ENCODE measurements around the gene CLCN1. TPM values are rescaled to one million over a fixed set of nuclear protein-coding genes. Genes with fewer than 3 reads are reported as not detected.

CLCN1 gene
- total RNA-seq, 2 experiments from 2014 or later: not detected

DNA sequence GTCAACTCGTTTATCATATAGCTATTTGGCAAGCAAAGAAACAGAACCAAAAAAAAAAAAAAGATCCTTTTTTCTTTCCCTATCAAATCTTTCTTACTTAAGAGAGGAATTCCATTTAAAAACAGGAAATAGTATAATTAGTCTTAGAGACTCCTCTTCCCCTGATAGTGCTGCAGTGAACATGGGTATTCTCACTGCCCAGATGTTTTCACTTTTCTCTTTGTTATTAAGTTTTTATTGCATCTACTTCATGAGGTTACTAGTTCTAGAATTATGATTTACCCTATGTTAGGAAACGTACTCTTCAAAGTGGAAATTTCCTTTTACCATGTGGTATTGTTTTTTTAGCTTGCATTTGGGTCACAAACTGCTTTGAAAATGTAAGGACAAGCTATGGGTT is 19.2 kb upstream of the CLCN1 start:
- Mint-ChIP-seq H3K27me3 (ENCODE audit: low read depth) (no peaks in the 10 kb centered on the region), H3K27ac (no peak overlapping the region), H3K4me3 (no peak overlapping the region), H3K4me1 (ENCODE audit: low read depth) (peaks cover 45% of the 10 kb centered on the region), H3K9me3 (no peaks in the 10 kb centered on the region), H3K36me3 (ENCODE audit: low read depth) (peaks cover 77% of the 10 kb centered on the region)
- DNase-seq: no peak
- intact Hi-C loops (cut with micrococcal nuclease): no loop called here
- CTCF ChIA-PET: interaction anchor here (0.7 to 9.4 kb wide), 7 partner anchors 9 to 82 kb away, joined by 3 to 137 read pairs (median 4); partner anchors contain the start of gene FAM131B

DNA sequence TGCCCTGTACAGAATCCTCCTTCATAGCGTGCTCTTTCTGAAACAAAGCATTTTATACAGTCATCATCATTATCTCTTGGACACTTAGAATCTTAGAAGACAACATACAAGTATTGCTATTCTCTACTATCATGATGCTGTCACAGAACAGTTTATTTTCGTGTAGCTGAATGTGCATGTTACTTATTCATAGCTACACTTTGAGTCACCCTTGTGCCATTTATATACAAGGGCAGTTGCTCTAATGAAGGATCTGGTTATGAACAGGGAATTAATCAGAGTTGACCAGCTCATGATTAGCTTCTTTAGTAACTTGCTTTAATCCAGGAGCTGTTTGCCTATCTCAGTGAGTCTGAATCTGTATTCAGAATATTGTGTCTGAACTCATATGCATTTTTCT is 16.6 kb upstream of the CLCN1 start:
- intact Hi-C loops (cut with micrococcal nuclease): loop anchor here (1.0 kb wide), 1 partner anchor 58 kb away; no protein-coding TSS in a partner anchor
- no peak overlapping the region for H3K27ac Mint-ChIP-seq
- H3K9me3 Mint-ChIP-seq: no peaks in the 10 kb centered on the region
- peaks cover 71% of the 10 kb centered on the region for H3K36me3 Mint-ChIP-seq (ENCODE audit: low read depth)
- CTCF ChIA-PET: interaction anchor here (0.7 to 9.4 kb wide), 28 partner anchors 8 to 148 kb away, joined by 3 to 137 read pairs (median 4); partner anchors contain the start of genes CASP2, EPHA1 and GSTK1
- H3K27me3 Mint-ChIP-seq (ENCODE audit: low read depth): no peaks in the 10 kb centered on the region
- H3K4me3 Mint-ChIP-seq: no peak overlapping the region
- peaks cover 31% of the 10 kb centered on the region for H3K4me1 Mint-ChIP-seq (ENCODE audit: low read depth)
- no peak for DNase-seq

DNA sequence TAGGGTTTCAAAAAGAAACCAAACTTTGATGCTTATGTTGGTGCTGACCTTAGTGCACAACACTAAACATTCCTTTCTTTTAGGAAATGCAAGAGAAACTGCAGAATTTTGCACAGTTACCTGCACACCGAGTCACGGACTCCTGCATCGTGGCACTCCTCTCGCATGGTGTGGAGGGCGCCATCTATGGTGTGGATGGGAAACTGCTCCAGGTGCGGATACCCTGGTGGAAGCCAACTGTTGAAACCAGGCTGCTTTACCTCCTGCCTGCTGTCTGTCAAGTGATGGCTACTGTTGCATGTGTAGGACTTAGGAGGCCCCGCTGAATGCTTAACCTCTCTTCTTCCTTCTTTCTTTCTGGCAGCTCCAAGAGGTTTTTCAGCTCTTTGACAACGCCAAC is 16.1 kb upstream of the CLCN1 start:
- Mint-ChIP-seq H3K4me1 (ENCODE audit: low read depth) (peaks cover 31% of the 10 kb centered on the region), H3K27ac (peak overlapping the region; percentile 15), H3K36me3 (ENCODE audit: low read depth) (peaks cover 71% of the 10 kb centered on the region), H3K27me3 (ENCODE audit: low read depth) (no peaks in the 10 kb centered on the region), H3K4me3 (no peak overlapping the region), H3K9me3 (no peaks in the 10 kb centered on the region)
- DNase-seq: peak; percentile 72
- CTCF ChIA-PET: interaction anchor here (0.7 to 9.4 kb wide), 28 partner anchors 9 to 147 kb away, joined by 3 to 137 read pairs (median 4); partner anchors contain the start of genes CASP2, EPHA1 and GSTK1
- intact Hi-C loops (cut with micrococcal nuclease): loop anchor here (1.0 kb wide), 1 partner anchor 59 kb away; no protein-coding TSS in a partner anchor

DNA sequence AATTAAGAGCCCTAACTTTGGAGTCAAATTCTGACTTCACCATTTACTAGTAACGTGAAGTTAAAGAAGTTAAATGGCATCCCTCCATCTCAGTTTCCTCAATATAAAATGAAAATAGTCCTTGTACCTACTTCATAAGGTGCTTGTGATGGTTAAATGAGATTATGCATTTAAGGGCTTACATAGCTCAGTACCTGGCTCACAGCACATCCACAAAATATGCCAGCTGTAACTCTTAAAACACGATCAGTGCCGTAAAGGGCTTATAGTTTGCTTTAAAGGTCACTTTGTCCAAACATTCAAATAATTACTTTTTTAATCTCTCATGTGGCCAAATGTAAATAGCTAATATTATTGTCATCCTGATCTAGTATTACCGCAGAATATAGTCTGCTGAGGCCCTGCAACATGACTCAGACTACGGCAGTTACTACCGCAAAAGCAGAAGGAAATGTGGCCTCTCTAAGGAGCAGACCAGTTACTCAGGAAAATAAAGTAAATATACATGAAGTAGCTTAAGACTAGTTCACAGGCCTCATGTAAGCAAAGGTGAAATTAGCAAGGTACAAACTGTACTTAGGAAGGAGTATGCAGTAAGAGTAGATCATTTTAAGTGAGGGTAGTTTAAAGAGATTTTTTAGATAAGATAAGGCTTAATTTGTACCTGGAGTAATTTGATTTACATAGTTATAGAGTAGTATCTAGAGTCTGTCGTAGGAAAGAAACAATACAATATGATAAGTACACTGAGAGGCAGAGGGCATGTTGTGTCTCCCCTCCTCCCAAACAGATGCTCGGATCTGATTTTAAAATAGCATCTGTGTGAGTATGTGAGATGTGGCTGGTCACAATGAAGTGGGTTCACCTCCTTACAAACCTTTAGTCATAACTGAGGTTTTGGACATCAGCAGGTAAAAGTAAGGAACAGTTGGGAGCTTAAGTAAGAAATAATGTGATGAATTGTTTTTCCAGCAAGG is 14.7 kb upstream of the CLCN1 start:
- H3K4me1 Mint-ChIP-seq (ENCODE audit: low read depth): peaks cover 29% of the 10 kb centered on the region
- peaks cover 71% of the 10 kb centered on the region for H3K36me3 Mint-ChIP-seq (ENCODE audit: low read depth)
- CTCF ChIA-PET: interaction anchor here (0.6 to 9.4 kb wide), 9 partner anchors 10 to 115 kb away, joined by 3 to 137 read pairs (median 4); partner anchors contain the start of gene GSTK1
- no peak overlapping the region for H3K4me3 Mint-ChIP-seq
- intact Hi-C loops (cut with micrococcal nuclease): no loop called here
- no peak overlapping the region for H3K27ac Mint-ChIP-seq
- DNase-seq: no peak
- no peaks in the 10 kb centered on the region for H3K9me3 Mint-ChIP-seq
- no peaks in the 10 kb centered on the region for H3K27me3 Mint-ChIP-seq (ENCODE audit: low read depth)

DNA sequence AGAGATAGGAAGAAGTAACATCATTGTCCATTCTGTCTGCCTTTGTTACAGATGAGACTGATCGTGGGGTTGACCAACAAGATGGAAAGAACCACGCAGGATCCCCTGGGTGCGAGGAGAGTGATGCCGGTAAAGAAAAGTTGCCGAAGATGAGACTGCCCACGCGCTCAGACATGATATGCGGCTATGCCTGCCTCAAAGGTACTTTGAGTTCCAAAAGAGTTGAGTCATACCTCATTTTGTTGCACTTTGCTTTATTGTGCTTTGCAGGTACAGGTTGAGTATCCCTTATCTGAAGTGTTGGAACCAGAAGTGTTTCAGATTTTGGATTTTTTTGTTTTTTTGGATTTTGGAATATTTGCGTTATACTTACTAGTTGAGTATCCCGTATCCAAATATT is 12.2 kb upstream of the CLCN1 start:
- Mint-ChIP-seq H3K27me3 (ENCODE audit: low read depth) (no peaks in the 10 kb centered on the region), H3K9me3 (no peaks in the 10 kb centered on the region), H3K4me1 (ENCODE audit: low read depth) (peaks cover 39% of the 10 kb centered on the region), H3K27ac (no peak overlapping the region), H3K4me3 (no peak overlapping the region), H3K36me3 (ENCODE audit: low read depth) (peaks cover 78% of the 10 kb centered on the region)
- DNase-seq: no peak
- CTCF ChIA-PET: interaction anchor here (3.8 kb wide), 1 partner anchor 64 kb away, joined by 46 read pairs; no protein-coding TSS in a partner anchor
- intact Hi-C loops (cut with micrococcal nuclease): loop anchor here (1.0 to 2.0 kb wide), 2 partner anchors 14 to 113 kb away; no protein-coding TSS in a partner anchor

DNA sequence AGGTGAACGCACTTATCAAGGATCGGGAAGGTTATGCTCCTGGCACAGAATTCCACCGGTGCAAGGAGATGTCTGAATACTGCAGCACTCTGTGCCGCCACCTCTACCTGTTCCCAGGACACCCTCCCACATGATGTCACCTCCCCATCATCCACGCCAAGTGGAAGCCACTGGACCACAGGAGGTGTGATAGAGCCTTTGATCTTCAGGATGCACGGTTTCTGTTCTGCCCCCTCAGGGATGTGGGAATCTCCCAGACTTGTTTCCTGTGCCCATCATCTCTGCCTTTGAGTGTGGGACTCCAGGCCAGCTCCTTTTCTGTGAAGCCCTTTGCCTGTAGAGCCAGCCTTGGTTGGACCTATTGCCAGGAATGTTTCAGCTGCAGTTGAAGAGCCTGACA is 11.0 kb upstream of the CLCN1 start:
- CTCF ChIA-PET: interaction anchor here (0.6 to 3.8 kb wide), 17 partner anchors 8 to 111 kb away, joined by 3 to 46 read pairs (median 4); no protein-coding TSS in a partner anchor

DNA sequence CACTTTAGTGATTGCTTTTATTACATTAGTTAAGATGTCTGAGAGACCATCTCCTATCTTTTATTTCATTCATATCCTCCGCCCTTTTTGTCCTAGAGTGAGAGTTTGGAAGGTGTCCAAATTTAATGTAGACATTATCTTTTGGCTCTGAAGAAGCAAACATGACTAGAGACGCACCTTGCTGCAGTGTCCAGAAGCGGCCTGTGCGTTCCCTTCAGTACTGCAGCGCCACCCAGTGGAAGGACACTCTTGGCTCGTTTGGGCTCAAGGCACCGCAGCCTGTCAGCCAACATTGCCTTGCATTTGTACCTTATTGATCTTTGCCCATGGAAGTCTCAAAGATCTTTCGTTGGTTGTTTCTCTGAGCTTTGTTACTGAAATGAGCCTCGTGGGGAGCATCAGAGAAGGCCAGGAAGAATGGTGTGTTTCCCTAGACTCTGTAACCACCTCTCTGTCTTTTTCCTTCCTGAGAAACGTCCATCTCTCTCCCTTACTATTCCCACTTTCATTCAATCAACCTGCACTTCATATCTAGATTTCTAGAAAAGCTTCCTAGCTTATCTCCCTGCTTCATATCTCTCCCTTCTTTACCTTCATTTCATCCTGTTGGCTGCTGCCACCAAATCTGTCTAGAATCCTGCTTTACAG is 10.4 kb upstream of the CLCN1 start:
- CTCF ChIA-PET: interaction anchor here (0.6 to 3.8 kb wide), 21 partner anchors 9 to 300 kb away, joined by 3 to 46 read pairs (median 4); partner anchors contain the start of gene GSTK1
- peaks cover 81% of the 10 kb centered on the region for H3K36me3 Mint-ChIP-seq (ENCODE audit: low read depth)
- intact Hi-C loops (cut with micrococcal nuclease): loop anchor here (1.0 to 2.0 kb wide), 2 partner anchors 64 to 111 kb away; no protein-coding TSS in a partner anchor
- peaks cover 41% of the 10 kb centered on the region for H3K4me1 Mint-ChIP-seq (ENCODE audit: low read depth)
- no peaks in the 10 kb centered on the region for H3K9me3 Mint-ChIP-seq
- H3K27ac Mint-ChIP-seq: peak overlapping the region; percentile 71
- H3K4me3 Mint-ChIP-seq: no peak overlapping the region
- peak; percentile 83 for DNase-seq
- no peaks in the 10 kb centered on the region for H3K27me3 Mint-ChIP-seq (ENCODE audit: low read depth)

More for the DNA sequence above, 11.0 kb upstream of the CLCN1 start:
- Mint-ChIP-seq H3K4me1 (ENCODE audit: low read depth) (peaks cover 35% of the 10 kb centered on the region), H3K27me3 (ENCODE audit: low read depth) (no peaks in the 10 kb centered on the region), H3K9me3 (no peaks in the 10 kb centered on the region), H3K36me3 (ENCODE audit: low read depth) (peaks cover 82% of the 10 kb centered on the region), H3K4me3 (no peak overlapping the region), H3K27ac (peak overlapping the region; percentile 71)
- intact Hi-C loops (cut with micrococcal nuclease): loop anchor here (1.0 to 2.0 kb wide), 2 partner anchors 64 to 112 kb away; no protein-coding TSS in a partner anchor
- no peak for DNase-seq

DNA sequence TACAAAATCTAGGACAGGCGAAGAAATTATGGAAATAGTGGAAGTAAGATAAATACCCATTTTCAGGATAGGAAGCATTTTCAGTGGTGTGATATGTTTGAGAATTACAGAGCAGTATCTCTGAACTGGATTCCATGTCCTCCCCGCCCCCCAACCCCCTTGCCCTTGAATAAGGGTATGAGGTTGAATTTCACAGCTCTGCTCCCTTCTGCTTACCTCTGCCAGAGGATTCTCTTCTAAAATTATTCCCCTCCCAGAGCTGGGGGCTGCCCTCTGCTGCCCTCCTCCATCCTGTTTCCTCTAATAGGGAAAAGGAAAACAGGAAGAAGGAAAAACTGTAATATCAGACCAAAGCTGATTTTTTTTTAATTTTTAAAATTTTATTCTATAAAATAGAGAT is 7.3 kb upstream of the CLCN1 start:
- Mint-ChIP-seq H3K27ac (no peak overlapping the region), H3K4me1 (ENCODE audit: low read depth) (peaks cover 43% of the 10 kb centered on the region), H3K27me3 (ENCODE audit: low read depth) (no peaks in the 10 kb centered on the region), H3K4me3 (no peak overlapping the region), H3K36me3 (ENCODE audit: low read depth) (peaks cover 56% of the 10 kb centered on the region), H3K9me3 (no peaks in the 10 kb centered on the region)
- intact Hi-C loops (cut with micrococcal nuclease): no loop called here
- DNase-seq: no peak
- CTCF ChIA-PET: interaction anchor here (0.5 to 2.8 kb wide), 8 partner anchors 9 to 107 kb away, joined by 3 to 28 read pairs (median 4); no protein-coding TSS in a partner anchor

DNA sequence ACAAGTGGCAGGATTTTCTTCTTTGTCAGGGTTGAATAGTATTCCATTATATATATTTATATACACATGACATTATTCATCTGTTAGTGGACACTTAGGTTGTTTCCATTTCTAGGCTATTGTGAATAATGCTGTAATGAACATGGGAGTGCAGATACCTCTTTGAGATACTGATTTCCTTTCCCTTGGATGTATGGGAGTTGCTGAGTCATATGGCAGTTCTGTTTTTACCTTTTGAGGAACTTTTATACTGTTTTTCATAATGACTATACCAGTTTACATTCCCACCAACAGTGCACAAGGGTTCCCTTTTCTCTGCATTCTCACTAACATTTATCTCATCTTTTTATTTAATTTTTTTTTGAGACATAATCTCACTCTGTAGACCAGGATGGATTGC is 1.8 kb upstream of the CLCN1 start:
- H3K36me3 Mint-ChIP-seq (ENCODE audit: low read depth): peaks cover 14% of the 10 kb centered on the region
- H3K4me1 Mint-ChIP-seq (ENCODE audit: low read depth): peaks cover 10% of the 10 kb centered on the region
- no peak overlapping the region for H3K4me3 Mint-ChIP-seq
- H3K27ac Mint-ChIP-seq: no peak overlapping the region
- no peaks in the 10 kb centered on the region for H3K9me3 Mint-ChIP-seq
- DNase-seq: no peak
- H3K27me3 Mint-ChIP-seq (ENCODE audit: low read depth): no peaks in the 10 kb centered on the region
- intact Hi-C loops (cut with micrococcal nuclease): no loop called here
- CTCF ChIA-PET: no interaction called here

DNA sequence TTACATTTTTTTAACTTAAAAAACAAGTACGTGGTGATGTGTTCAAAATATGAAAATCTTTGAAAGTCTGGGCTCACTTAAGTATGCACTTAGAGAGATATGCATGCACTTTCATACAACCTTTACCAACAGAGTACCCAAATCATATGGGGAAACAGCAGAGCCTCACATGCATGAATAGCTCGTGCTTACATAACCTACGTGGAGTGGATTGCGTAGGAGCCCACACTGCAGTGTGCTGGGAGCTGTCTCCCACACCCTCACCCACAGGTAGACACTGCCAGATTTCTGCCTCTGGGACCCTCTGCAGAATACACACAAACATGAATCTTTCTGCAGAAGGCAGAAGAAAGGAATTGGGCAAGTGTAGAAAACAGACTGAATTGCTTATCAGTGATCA is 581 bp downstream of the CLCN1 start:
- no peak overlapping the region for H3K4me3 Mint-ChIP-seq

DNA sequence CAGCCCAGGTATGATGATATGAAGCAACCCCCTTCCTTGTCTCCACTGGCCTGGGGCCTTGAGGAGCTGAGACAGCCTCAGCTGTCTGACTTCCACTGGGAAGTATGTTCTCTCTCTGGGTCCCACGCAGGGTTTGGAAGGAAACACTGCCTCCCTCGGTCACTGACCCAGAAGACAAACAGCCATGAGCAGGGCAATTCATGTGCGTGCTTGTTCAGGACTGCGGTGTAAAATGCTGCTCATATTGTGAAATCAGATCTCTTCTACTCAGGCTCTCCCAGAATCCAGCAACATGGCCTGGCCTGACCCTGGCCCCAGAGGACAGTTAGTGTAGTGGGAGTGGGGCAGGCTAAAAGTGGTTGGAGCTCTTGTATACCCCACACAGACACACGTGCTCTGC is 2.8 kb downstream of the CLCN1 start:
- H3K4me1 Mint-ChIP-seq (ENCODE audit: low read depth): no peaks in the 10 kb centered on the region

More for the DNA sequence above, 581 bp downstream of the CLCN1 start:
- no peak for DNase-seq
- H3K4me1 Mint-ChIP-seq (ENCODE audit: low read depth): no peaks in the 10 kb centered on the region
- H3K36me3 Mint-ChIP-seq (ENCODE audit: low read depth): no peaks in the 10 kb centered on the region
- no peaks in the 10 kb centered on the region for H3K27me3 Mint-ChIP-seq (ENCODE audit: low read depth)
- H3K9me3 Mint-ChIP-seq: no peaks in the 10 kb centered on the region
- no peak overlapping the region for H3K27ac Mint-ChIP-seq
- intact Hi-C loops (cut with micrococcal nuclease): no loop called here
- CTCF ChIA-PET: interaction anchor here (1.0 kb wide), 1 partner anchor 101 kb away, joined by 3 read pairs; no protein-coding TSS in a partner anchor

DNA sequence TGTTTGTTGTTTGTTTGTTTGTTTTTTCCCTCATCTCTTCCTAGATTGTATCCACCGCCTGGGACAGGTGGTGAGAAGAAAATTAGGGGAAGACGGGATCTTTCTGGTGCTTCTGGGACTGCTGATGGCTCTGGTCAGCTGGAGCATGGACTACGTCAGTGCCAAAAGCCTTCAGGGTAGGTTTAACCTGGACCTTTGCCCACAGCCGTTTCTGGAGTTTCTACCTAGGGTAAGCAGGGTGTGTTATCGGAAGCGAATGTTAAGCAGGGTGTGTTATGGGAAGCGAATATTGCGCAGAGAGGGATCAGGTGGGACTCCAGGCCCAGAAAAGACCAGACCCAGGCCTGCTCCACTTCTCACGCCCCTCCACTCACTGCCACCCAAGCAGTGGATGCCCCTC is 4.7 kb downstream of the CLCN1 start:
- CTCF ChIA-PET: no interaction called here
- Mint-ChIP-seq H3K4me3 (no peak overlapping the region), H3K27ac (no peak overlapping the region), H3K27me3 (ENCODE audit: low read depth) (no peaks in the 10 kb centered on the region), H3K9me3 (no peaks in the 10 kb centered on the region), H3K36me3 (ENCODE audit: low read depth) (no peaks in the 10 kb centered on the region), H3K4me1 (ENCODE audit: low read depth) (peaks cover 4% of the 10 kb centered on the region)
- intact Hi-C loops (cut with micrococcal nuclease): no loop called here
- DNase-seq: no peak

More for the DNA sequence above, 2.8 kb downstream of the CLCN1 start:
- intact Hi-C loops (cut with micrococcal nuclease): no loop called here
- Mint-ChIP-seq H3K9me3 (no peaks in the 10 kb centered on the region), H3K27ac (no peak overlapping the region), H3K4me3 (no peak overlapping the region), H3K27me3 (ENCODE audit: low read depth) (no peaks in the 10 kb centered on the region), H3K36me3 (ENCODE audit: low read depth) (no peaks in the 10 kb centered on the region)
- DNase-seq: no peak
- CTCF ChIA-PET: interaction anchor here (0.7 to 1.0 kb wide), 3 partner anchors 14 to 358 kb away, joined by 3 read pairs; no protein-coding TSS in a partner anchor
